Measurements from ENCODE around the gene TRAPPC10.

TRAPPC10 gene

DNA sequence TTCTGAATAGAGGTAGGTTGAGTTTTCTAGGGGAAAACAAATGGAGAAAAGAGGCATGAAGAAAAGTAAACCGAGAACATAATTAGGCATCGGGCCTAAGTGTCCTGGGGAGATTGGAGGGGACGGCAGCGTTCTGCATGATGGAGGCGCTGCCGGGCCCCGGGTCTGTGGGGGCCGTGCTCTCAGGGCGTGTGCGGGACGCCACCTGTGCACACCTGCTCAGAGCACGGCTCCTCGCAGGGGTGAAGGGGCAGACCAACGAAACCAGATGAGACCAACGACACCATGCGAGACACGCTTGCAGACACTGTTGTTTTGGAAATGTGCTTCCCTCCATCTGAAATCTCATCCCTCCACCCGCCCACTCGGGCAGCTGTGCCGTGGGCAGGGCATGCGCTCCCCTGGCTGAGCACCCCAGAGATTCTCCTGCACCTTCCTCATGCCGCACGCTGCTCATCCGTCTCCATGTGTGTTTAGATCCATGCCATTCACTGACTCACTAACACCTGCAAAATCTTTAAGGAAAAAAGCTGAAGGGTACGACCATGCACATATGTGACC, 28.2 kb upstream of the TRAPPC10 start:
- DNase-seq = no peak

DNA sequence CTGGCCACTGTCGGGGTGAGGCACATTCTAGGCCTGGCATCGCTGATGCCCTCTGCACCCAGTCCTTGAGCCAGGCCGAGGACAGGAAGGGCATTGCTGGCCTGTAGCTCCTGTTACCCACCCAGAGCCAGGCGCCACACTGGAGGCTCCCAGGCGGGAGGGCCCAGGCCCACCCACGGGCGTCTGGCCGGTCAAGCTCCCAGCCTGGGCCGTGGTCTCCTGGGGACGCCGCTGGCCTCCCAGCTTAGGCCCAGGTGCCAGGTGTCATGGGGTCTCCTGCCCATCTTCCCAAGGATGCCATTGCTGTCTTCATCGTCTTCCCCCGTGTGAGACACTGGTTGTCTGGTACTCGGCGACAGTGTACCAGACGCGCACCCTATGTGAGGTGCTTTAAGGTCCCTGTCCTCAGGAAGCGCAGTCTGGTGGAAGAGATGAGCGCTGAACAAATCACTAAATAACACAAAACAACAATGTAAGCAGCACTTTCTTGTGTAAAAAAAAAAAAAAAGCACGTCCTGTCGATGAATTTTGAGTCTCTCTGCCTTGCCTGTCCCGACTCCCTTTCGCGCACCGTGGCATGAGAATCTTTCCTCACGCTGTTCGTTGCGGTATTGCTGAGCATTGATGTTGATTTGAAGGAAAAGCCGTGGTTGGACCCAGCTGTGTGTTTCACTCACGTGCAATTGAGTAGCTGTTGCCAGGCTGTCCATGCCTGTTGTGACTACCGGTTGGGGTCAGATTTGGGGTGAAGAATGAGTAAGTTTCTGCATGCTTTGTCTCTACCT, 27.0 kb upstream of the TRAPPC10 start:
- DNase-seq = no peak

DNA sequence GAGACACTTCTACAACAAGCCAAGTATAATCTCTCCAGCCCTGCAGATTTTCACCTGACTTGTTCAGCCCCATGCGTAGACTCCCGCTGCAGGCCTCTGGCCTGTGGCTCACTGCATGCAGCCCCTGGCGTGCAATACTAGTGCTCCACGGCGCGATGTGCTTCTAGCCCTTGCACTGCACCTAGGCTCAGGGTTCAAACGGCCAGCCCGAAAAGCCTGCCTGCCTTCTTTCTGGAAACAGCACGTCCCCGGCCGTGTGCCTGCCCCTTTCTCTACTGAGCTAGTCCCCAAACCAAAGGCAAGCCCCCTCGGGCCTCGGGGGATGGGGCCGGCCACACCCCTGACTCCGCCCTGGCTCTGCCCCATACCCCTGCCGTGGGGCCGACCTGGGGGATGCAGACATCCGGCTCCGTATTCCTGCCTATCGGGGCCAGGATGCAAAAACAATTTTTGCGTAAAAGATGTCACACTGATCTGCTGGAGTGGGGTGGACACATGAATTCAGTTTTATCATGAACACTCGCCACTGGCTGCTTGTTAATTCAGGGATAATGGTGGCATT, 26.3 kb upstream of the TRAPPC10 start:
- DNase-seq = no peak

DNA sequence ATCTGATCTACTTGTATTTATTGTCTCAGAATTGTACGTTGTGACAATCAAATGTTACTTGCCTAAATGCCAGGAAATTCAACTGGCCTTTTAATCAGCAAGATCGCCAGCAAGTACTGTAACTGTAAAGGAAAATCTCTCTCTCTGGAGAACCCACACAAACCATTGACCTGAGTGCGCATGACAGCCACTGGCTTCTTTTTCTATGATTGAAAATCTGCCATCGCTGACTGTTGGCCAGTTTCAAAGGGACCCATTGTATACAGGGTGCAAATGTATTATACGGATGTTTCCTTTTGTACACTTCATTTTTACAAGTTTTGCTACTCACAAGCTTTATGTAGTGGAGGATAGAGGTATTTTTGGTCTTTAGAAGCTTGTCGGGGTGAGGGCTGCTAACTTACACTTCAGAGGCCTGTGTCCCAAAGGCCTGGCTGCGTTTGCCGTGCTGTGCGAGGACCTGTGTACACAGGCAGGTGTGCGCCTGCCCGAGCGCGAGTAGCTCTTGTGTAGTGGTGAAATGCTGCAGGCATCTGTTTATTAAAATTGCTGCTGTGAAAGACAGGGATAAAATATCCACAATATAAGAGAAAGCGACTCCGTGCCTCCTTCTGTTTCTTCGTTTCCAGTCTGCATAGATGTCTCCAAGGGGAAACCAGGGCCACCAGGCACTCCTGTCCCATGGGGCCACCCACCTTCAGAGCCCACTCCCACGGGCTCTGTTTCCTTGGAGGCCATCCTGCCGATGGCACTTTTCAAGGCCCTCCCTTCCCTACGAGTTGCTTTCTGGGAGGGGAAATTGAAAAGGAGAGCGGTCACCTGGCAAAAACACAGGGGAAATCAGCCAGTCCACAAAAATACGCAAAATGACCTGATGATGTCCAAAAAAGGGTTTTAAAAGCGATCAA, 25.3 kb upstream of the TRAPPC10 start:
- no peak for DNase-seq

DNA sequence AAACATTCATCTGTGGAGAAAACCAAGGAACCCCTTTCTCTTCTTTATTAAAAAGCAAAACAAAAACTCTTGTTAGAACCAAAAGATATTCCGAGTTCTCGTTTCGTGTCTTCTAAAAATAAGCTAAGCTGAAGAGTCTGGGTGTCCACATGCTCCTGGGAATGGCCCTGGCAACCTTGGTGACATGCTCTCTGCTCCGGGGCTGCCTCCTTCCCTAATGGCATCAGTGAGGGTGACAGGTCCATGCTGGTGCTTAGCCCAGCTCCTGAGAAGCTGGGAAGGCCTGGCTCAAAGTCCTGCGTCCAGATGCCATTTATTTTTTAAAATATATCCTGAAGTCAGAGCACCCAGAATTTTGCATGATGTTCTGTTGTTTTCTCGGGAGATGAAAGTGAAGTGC, 24.6 kb upstream of the TRAPPC10 start:
- no peak for DNase-seq

DNA sequence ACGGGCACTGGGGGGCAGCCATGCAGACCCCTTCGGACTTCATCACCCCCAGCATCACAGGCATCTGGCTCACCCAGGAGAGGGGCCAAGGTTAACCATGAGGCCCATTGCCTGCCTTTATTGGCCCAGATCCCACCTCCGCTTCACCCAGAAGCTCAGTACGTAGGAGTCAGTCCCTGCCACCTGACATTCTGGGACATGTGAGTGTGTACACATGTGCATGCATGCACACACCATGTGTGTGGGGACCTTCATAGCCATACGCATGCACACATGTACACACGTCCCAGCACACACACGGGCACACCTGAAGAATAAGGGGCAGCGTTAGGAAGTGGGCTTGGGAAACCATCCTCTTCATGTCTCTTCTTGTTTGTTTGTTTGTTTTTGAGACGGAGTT, 24.1 kb upstream of the TRAPPC10 start:
- no peak for DNase-seq

DNA sequence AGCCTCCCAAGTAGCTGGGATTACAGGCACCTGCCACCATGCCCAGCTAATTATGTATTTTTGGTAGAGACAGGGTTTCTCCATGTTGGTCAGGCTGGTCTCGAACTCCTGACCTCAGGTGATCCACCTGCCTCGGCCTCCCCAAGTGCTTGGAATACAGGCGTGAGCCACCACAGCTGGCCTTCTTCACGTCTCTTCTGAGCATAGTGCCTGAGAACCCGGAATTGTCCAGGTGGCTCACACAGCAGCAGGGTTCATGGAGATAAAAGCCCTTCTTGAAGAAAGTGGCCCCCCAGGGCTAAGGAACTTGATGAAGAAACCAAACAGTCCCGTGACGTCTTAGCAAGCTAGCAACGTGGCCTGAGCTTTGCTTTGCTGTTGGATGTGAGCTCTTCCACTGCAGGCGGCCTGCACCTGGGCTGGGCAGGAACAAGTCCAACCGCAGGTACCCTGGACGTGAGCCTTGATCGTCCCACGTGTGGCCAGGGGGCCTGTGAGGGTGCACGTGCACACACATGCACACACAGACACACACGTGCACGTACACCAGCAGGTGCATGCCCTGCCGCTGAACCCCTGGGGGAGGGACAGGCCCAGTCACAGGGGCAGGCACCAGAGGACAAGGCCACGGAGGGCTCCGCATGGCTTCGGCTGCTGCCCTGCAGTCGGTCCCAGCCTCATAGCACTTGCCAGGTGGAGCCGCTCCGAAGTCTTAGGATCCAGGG, 23.4 kb upstream of the TRAPPC10 start:
- no peak for DNase-seq

DNA sequence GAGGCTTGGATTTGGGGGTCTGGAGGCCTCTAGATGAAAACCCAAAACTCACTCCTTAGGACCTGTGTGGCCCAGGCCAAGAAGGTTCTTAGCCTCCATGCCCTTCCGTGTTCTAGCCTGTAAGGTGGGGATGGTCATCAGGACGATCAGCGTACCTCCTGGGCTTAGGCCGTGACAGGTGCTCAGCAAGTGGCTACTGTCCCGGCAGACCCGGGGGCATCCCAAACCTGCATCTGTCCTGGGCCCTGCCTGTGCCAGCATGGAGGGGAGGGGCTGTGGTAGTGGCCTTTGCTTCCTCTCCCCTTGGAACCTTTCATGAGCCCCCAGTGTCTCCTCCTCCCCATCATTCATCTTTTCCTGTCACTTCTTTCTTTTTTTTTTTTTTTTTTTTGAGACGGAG, 22.7 kb upstream of the TRAPPC10 start:
- DNase-seq = no peak

DNA sequence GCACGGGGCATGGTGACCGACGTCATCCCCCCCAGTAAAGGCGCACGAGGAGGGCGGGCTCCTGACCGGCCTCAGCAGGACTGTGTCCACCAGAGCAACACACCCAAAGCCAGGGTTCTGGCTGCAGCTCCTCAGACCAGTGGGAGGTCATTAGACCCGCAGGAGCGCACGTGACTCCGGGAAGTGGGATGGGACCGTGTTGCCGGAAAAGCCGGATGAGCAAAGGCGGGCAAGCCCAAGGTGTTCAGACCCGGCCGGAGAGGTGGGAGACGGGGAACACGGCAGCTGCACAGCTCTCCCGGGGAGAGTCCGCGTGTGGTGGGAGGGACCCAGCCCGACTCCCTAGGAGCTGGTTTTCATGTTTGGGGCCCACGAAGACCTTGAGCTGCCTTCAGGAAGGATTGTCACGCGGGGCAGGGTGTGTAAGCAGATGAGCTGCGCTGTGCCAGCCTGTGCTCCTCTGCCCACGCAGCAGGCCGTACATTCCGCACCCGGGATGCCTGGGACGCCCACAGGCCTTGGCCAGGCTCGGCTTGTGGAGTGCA, 20.6 kb upstream of the TRAPPC10 start:
- no peak for DNase-seq

DNA sequence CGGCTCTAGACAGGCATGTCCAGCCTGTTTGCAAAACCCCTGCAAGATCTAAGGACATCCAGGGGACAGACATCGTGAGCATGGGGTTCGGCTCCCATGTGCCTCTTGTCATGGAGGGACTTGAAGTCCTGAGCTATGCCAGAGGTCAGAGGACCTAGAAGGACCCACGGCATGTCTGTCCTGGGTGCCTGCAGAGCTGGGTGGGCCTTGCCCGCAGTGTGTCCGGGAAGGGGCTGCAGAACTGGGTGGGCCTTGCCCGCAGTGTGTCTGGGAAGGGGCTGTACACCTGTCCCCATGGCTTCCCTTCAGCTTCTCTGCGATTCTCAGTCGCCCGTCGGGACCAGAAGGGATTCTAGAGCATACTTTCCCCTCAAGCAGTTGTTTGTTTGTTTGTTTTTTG, 20.0 kb upstream of the TRAPPC10 start:
- no peak for DNase-seq

DNA sequence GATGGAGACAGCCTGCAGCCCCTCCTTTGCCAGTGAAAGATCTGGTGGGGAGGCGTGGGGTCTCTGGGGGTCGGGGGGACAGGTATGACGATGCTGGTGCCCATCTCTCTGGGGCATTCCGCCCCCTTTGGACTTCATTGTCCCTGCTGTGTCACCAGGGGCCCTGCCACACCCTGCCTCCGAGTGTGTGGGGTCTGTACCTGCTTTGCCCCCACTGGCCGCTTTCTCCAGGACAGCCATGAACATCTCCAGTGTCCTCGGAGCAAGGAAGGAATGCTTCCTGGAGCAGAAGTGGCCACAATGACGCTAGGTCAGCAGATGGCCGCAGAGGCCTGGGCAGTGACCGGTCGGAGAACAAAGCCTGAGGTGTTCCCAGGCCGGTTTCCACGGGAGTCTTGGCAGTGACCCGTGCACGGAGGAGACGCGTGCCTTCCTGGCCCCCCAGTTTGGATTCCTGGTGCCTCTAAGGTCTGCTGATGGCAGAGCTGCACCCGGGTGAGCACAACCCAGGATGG, 18.6 kb upstream of the TRAPPC10 start:
- DNase-seq = no peak

DNA sequence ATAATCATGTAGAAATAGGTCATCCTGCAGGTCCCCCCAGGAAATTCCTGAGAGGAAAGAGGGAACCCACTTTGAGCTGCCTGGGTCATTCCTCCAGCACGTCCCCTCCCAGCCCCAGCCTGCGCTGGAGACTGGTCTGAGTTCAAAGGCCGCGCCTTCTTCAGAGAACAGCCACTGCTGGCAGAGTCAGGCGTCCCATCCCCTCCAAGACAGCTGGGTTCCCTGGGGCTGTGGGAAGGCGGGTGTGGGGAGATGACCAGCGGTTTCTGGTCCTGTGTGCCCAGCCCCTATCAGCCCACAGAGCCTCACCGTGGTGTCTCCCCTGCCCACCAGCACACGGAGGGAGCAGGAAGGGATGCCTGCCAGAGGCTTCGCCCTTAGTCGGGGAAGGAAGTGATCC, 18.0 kb upstream of the TRAPPC10 start:
- DNase-seq = no peak

DNA sequence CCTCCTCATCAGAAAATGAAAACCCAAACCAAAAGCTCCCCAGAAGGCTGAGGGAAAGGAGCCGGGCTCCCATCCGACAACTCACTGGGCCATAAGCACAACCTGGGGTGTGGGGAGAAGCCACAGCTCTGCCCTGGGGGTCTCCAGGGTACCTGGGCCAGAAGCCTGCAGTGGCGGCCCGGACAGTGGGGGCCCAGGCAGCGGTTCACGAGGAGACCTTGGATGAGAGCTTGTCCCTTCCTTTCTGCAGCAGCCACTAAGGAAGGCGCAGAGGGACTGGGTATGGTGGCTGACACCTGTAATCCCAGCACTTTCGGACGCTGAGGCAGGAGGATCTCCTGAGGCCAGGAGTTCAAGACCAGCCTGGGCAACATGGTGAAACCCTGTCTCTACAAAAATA, 17.5 kb upstream of the TRAPPC10 start:
- DNase-seq = no peak

DNA sequence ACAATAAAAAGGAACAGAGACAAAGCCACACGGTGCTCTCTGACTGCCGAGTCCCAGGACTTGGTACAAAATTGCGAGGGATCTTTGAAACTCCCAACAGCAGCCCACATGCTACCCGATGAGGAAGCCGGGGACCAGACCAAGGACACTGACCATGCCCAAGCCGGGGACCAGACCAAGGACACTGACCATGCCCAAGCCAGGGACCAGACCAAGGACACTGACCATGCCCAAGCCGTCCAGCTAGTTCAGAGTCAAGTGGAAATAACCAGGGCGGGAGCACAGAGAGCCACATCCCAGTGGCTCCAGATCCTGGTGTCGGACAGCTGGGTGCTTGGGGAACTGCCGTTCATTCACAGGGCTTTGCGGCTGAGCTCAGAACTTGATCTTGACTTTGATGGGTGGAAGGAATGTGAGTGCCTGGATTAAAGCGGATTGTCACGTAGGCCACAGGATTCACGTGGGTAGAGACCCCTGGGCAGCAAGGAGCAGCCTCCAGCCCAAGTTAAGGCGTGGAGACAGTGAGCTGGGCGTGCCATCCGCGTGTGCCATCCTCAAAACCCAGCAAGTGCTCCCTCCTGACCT, 16.5 kb upstream of the TRAPPC10 start:
- no peak for DNase-seq

DNA sequence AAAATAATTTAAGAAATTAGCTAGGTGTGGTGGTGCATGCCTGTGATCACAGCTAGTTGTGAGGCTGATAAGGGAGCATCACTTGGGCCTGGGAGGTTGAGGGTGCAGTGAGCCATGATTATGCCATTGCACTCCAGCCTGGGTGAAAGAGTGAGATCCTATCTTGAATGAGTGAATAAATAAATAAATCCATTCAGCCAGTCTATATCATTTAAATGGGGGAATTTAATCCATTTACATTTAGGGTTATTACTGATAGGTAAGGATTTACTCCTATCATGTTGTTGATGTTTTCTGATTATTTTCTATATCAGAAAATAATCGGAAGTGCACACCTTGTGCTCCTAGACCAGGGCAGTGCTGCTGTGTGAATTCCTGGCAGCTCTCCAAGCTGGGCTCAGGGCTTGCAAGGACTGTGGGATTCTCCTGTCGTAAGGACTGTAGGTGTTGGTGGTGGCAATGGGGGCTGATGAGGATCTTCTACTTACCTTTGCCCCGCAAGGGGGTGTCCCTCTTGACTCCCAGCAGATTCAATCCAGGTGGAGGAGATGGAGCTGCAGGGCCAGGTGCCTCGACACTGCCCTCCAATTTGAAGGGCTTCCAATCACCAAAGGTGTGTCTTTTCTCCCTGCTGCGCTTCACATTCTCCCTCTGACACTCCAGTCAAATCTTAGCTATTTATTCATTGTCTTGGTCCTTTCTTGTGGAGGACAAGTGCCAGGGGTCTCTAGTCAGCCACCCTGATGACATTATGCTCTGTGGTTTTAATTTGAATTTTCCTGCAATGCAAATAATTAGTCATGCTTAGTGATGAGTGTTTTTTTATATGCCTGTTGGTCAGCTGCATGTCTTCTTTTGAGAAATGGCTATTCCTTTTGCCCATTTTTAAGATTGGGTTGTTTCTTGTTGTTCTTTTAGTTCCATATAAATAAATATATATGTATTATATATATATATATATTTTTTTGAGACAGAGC, 14.1 kb upstream of the TRAPPC10 start:
- DNase-seq = no peak

DNA sequence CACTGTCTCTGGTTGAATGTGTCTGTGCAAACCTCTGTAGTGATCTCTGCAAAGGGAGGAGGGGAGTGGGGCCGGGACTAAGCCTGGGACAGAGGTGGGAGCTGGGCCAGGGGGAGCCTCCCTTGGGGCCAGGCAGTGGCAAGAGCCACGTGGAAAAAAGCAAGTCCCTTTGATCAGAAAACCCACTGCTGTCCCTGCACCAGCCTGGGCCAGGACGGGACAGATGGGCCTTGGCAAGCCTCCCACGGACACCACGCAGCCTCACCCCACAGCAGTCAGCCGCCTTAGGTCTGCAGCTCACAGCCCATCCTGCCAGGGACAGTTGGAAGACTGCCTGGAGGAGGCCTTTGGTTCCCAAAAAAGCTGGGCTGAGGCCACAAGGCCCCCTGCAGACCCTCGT, 11.7 kb upstream of the TRAPPC10 start:
- no peak for DNase-seq

DNA sequence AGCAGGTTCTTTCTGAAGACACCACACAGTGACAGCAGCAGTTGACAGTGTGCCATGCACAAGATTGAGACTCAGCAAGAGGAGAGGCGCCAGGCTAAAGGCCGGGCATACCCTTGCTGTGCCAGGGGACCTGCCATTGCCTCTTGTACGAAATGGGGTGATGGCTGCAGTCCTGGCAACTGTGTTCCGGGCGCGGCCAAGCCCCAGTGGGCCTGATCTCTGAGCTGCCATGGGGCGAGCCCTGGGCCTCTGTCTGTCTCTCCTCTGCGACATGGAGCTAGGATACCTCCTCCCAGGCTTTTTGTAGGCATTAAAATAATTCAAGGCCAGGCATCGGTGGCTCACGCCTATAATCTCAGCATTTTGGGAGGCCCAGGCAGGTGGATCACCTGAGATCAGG, 9.6 kb upstream of the TRAPPC10 start:
- DNase-seq = no peak

DNA sequence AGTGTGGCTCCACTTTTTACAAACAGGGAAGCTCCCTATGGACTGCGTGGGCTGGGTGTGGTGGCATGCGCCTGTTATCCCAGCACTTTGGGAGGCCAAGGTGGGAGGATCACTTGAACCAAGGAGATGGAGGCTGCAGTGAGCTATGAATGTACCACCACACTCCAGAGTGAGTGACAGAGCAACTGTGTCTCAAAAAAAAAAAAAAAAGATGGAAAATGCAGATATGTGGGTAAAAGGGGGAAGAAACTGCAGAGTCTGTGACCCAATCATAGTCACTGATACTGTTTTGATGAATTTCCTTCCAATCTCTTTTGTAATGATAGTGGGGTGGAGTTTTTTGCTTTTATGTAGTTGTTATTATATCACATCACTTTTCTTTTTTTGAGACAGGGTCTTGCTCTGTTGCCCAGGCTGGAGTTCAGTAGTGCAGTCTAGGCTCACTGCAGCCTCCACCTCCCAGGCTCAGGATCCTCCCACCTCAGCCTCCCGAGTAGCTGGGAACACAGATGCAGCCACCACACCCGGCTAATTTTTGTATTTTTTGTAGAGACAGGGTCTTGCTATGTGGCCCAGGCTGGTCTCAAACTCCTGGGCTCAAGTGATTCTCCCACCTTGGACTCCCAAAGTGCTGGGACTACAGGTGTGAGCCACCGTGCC, 8.7 kb upstream of the TRAPPC10 start:
- DNase-seq = no peak

DNA sequence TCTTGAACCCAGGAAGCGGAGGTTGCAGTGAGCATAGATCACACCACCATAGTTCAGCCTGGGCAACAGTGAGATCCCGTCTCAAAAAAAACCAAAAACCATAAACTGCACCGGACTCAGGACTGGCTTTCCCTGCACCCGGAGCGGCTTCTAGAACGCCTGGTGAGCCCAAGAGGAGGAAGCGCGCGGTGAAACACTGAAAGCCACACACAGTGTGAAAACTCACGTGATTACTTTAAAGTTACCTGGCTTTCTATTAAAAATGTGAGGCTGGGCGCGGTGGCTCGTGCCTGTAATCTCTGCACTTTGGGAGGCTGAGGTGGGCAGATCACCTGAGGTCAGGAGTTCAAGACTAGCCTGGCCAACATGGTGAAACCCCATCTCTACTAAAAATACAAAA, 7.0 kb upstream of the TRAPPC10 start:
- DNase-seq = no peak

DNA sequence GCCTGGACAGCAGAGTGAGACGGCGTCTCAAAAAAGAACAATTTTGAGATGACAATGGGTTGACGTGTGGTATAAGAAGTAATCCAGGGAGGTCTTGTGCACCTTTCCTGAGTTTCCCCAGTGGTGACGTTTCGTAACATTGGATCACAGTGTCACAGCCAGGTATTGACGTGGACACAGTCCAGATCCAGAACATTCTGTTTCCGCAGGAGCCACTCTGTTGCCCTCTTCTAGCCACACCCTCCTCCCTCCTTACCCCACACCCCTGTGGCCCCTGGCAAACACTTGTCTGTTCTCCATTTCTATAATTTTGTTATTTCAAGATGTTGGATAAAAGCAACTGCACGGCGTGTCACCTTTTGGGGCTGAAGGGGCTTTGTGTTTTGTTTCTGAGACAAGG, 6.5 kb upstream of the TRAPPC10 start:
- DNase-seq = no peak

Measured in stimulated activated CD4-positive, alpha-beta T cell treated with anti-CD3 and anti-CD28 coated beads, Interleukin-12 subunit alpha, Interleukin-12 subunit beta, amount 100 ng/mL, for 4 hours (primary cell).